T-helper 1 cell treated with Interleukin-12 subunit alpha and Interleukin-12 subunit beta and Interleukin-4 antibody, amounts not matched to agents 30 ng/mL and 1 ng/mL, for 36 hours (primary cell): ENCODE results near the gene SMARCAD1. TPM values are rescaled to one million over a fixed set of nuclear protein-coding genes. Genes with fewer than 3 reads are reported as not detected.
"Not testable (repeated sequence)": the region's sequence is repeated elsewhere in the genome, so short reads cannot be mapped to it uniquely, and the experiment has no call there.

Experiments used
- intact Hi-C: fragments of 100-400 bp; cut with micrococcal nuclease; formaldehyde crosslinking; loops from one replicate; pipeline ENCODE4 v1.15.1; 2024
- total RNA-seq: library from RNA; stranded (reverse); gene quantifications from 2 replicates; pipeline ENCODE4 v1.2.3, GENCODE V29; 2022

SMARCAD1 gene
- total RNA-seq, 1 donor from 2014 or later = 33.8 TPM

DNA sequence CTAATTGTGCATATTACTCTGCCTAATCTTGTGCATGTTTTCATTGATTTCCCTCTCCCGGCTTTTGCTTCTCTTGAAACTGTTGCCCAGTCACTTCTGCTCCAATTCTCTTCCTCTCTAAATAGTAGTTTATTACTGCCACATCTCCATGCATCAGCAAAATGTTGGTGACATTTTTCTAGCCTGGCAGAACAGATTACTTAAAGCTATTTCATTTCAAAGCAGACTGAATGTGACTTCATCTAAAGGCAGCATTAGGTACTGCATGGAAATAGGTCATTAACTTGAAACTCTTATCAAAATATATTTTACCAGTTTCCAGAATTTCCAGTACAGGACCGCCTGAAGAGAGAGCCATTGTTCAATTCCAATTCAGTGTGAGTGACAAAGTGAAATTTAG is 82.6 kb downstream of the SMARCAD1 start:
- intact Hi-C loops = no loop called here

DNA sequence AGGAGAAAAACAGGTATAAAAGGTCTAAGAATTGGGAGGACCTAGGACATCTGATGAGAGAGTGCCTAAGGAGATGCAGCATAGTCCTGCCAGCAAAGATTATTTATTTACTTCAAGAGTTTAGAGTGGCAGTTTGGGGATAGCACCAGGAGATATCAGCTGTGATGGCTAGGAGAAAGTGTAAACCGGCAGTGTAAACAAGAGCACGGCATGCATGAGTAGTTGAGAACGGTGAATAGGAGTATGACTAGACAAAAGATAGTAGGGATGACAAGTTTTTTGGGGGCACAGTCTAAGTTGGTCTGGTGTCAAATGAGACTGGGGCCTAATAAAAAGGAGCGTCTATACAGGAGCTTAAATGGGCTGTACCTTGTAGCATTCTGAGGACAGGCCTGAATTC is 86.3 kb downstream of the SMARCAD1 start:
- intact Hi-C loops = not testable (repeated sequence)

DNA sequence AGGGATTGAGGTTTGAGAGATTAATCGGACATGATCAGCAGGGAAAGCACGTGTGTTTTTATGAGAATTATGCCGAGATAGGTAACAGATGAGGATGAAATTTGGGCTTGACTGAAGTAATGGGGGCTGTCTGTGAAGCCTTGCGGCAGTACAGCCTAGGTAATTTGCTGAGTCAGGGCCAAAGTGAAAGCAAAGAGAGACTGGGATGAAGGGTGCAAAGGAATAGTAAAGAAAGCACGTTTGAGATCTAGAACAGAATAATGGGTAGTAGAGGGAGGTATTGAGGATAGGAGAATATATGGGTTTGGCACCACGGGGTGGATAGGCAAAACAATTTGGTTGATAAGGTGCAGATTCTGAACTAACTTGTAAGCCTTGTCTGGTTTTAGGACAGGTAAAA is 87.8 kb downstream of the SMARCAD1 start:
- intact Hi-C loops = not testable (repeated sequence)

DNA sequence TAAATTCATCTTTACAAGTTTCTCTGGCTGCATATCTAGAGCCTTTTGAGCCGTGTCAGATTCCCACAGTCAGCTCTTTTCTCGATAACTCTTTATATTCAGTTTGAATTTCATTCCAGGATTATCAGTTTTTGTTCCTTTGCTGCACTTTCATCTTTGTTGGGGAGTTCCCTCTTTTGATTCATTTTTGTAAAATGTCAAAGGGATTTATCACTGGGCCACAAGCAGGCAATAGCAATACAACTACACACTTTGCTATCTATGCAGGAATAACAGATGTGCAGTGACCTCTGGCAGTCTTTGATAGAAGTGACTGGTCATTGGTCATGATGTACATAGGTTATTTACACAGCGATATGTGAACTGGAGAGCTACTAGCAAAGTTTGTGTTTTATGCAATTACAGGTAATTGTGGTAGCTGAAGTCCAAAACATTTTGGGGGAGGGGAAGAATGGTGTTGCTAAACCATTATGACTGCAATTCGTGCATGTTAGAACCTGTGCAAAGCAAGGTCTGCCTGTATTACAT is 91.1 kb downstream of the SMARCAD1 start:
- intact Hi-C loops = no loop called here

DNA sequence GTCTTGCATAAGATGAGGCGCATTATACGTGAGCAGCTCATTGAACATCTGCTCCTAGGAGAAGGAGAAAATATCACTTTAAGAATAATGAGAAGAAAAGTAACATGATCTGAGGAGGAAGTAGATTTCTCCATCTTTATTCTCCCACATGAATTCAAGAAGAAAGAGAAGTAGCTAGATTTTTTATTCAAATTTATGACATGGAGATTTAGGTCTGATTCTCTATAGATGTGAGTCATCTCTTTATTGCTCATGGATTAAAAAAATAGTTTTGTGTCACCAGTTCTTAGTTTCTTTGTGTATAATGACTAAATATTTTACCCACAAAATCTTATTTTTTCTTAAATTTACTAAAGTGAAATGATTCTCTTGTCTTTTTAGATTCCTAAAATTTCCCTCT is 94.5 kb downstream of the SMARCAD1 start:
- intact Hi-C loops = loop anchor here (5.0 kb wide), 1 partner anchor 105 kb away; no protein-coding TSS in a partner anchor

DNA sequence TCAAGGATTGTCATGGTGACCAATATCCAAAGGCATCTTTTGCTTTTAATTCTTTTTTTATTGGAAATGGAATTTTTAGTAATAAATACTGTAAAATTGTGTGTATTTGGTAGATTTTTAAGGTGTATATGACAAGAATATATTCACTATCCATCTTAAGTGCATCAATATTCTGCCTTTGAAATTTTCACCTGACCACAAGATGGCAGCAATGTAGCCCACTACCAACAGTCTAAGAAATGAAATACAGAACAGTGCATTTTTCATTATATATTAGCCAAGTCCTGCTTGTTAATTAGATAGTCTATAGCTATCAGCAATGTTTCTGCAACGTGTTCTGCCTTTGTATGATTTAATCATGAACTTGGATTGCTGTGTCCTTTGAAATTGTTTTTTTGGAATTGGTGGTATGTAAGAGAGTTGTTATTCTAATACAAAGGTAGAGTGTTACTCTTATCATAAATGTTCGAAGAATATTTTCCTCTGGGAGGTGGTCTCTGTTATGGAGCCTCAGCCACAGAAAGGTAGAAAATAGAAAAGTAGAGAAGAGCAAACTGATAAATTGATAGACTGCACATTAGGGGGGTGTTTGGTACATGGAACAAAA is 96.8 kb downstream of the SMARCAD1 start:
- intact Hi-C loops = loop anchor here (1.0 to 5.0 kb wide), 3 partner anchors 87 to 292 kb away; no protein-coding TSS in a partner anchor

DNA sequence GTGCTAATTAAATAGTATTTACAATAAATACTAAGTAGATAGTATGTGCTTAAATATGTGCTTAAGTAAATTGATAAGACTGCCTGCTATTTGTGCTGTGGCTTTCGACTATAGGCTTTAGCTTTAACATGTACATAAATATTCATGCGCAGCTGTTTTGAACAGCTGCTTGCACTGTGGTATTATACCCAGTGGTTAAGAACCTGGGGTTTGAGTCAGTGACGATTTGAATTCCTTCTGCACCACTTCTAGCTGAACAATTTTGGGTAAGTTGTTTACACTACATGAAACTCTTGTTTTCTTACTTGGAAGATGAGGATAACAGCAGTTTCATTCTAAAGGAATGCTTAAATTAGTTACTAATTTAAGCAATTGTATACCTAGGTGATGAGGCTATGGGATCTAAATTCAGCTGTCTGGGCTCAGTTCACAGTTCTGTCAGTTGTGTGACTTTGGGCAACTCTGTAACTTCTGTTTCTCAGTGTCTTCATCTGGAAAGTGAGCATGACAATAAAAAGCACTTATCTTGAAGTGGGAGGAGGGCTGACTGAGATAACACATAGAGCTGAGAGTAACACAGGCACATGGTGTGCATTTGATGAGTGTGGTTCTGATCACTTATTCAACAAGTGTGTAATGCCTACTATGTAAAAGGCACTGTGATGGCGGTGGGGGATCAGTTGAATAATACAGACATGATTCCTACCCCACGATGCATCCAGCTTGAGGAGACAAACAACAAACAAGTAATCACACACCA is 98.0 kb downstream of the SMARCAD1 start:
- intact Hi-C loops = no loop called here

DNA sequence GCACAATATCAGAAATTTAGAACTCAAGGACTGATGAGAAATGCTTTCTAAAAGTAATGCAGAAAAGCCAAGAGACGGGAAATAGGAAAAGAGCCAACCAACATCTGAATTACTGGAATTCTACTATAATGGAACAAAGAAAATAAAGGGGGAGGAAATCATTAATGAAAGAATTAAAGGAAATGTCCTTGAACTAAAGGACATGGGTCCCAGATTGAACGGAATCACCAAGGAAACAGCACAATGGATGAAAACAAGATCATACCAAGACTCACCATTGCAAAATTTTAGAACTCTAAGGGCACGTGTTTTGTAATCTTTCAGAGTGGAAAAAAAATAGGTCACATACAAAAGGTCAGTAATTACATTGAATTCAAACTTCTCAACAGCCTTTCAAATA is 99.0 kb downstream of the SMARCAD1 start:
- intact Hi-C loops = no loop called here

DNA sequence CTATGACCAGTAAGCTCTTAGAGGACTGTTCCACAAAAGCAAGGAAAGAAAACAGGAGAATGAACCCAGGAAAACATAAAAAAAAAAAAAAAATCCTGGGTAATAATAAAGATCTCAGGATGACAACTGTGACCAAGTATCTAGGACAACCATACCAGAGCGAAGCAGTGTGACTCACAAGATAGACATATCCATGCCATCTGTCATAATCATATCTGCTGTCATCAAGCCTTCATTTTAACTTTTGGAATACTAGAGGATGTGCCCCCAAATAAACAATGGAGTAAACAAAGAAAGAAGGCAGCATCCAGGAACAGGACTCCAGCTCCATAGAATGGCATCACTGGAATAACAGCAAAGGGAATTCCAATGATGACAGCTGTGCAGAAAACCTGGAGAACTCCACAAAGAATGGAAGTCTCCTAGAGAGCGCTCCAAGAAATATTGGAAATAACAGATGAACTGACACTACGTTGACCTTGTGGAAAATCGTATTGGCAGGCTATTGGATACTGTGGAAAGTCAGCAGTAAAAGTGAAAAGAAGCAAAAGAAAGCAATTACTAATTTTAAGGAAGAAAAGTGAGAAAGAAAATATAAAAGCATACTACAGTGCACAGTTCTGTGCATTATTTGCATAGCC is 99.7 kb downstream of the SMARCAD1 start:
- intact Hi-C loops = no loop called here

DNA sequence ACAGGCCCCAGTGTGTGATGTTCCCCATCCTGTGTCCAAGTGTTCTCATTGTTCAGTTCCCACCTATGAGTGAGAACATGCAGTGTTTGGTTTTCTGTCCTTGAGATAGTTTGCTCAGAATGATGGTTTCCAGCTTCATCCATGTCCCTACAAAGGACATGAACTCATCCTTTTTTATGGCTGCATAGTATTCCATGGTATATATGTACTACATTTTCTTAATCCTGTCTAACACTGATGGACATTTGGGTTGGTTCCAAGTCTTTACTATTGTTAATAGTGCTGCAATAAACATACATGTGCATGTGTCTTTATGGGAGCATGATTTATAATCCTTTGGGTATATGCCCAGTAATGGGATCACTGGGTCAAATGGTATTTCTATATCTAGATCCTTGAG is 112.3 kb downstream of the SMARCAD1 start:
- intact Hi-C loops = not testable (repeated sequence)

DNA sequence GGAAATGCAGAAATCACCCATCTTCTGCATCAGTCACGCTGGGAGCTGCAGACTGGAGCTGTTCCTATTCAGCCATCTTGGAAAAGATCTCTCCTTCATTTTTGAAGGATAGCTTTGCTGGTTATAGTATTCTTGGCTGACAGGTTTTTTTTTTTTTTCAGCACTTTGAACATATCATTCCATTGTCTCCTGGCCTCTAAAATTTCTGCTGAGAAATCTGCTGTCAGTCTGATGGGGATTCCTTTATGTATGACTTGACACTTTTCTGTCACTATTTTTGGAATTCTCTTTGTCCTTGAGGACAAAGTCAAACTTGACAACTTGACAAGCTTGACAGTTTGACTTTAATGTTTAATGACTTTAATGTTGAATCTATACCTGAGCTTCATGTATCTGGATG is 118.2 kb downstream of the SMARCAD1 start:
- intact Hi-C loops = no loop called here

DNA sequence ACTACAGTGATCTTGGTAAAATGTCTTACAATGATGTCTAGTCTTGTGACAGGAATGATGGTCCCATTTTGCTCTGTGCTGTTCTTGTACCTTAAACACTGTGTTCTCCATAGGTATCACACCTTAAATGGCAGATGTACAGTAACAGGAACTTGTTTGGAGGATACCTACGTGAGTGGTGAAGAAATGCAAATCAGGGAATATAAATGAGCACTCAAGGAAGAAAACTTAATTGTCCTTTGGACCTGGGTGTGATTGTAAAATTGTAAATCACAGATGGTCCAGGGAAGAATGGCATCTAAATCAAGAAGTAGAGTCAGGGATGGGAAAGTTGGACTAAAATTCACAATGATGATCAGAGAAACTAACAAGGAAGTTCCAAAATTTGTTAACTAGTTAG is 122.3 kb downstream of the SMARCAD1 start:
- intact Hi-C loops = no loop called here

DNA sequence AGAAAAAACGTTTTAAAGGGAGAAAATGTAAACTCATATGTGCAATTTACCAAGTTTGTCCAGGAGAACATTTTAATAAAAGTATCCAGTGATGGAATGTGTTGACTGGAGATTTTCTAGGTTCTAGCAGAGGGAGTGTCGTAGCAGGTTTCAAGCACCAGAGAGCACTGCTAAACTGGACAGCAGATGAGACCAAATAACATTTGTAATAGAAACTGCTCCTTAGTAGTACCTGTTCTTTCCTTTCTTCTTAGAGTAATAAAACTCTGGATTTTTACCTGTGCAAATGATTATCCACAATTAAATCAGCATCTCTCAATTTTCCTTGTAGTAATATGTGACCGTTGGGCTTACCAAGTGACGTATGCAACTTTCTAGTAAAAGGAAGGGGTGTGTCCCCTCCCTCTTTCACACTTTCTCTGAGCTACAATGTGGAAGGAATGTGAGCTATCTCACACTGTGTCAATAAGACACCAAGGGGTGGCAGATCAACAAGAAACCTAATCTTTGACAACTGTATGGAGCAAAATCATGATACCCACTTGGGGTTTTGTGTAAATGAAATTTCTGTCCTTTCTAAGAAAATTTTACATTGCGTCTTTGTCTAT is 125.4 kb downstream of the SMARCAD1 start:
- intact Hi-C loops = no loop called here

DNA sequence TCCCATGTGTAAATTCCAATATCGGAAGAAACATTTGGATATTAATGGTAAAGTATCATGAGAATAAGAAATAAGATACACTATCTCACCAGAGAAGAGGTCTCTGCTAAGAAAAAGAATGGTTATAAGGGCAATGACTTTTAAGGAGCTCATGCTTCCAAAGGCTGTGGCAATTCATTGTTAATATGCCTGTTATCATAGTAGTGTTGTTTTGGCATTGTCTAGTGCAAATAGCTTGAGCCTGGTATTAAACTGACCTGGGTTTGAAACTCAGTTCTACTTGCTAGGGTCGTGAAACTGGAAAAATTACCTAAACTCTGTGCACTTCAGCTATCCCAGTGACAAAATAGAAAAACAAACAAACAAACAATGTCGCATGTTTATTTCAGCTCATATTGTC is 126.2 kb downstream of the SMARCAD1 start:
- intact Hi-C loops = no loop called here

DNA sequence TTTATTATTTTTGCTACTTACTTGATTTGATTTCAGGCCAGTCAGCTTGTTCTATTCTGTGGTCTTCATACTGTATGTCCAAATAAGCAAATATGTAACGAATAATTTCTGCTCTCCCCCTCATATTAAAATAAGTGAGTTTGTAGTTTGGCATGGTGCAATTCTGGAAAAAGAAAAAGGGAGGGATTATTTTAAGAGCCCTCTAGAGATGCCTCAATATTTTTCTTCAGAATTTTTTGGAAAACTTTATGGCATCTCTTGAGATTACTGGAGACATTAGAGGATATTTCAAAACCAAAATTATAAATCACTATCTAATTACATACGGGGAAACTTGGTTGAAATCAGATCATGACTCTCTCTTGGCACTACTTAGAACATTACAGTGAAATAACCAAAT is 126.8 kb downstream of the SMARCAD1 start:
- intact Hi-C loops = no loop called here

DNA sequence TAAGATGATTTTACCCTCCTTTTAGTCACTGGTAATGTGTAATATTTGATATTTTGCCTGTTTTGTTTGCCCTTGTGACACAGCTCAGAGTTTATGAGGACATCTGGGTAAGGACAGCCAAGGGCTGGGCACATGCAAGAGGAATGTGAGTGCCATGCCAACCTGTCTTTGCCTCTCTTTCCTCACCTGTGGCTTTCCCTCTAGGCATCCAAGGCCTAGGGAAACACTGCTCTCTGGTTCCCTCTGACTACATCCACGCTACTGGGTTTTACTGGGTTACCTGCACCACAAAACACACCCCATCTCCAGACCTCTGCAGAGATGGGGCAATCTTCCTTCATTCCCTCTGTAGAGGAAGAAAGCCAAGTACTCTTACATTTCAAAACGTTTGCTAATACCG is 127.3 kb downstream of the SMARCAD1 start:
- intact Hi-C loops = no loop called here

DNA sequence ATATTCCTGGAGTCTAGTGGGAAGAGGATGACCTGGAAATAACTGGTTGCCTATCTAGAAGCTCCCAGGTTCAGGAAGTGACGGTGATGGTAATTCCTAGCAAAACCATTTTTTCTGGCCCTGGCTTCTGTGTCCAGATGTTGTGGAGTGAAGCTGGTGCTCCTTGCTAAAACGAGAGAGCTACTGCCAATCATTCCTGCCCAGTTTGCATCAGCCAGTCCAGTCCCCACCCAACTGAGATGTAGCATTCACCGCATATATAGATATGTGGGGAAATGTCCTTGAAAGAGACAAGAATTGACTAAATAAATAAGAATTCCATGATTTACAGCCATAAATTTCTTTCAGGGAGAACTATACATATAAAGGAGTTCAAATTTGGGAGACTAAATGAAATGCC is 128.6 kb downstream of the SMARCAD1 start:
- intact Hi-C loops = no loop called here

DNA sequence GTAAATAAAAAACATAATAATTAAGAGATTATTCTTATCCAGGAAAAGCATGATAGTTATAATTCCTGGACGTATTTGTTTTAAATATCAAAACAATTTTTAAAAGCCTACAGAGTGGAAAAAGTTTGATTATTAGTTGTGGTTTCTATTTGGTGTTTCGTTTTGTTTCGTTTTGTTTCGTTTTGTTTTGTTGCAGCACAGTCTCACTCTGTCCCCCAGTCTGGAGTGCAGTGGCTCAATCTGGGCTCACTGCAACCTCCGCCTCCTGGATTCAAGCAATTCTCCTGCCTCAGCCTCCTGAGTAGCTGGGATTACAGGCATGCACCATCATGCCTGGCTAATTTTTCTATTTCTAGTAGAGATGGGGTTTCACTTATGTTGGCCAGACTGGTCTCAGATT is 129.1 kb downstream of the SMARCAD1 start:
- intact Hi-C loops = not testable (repeated sequence)

DNA sequence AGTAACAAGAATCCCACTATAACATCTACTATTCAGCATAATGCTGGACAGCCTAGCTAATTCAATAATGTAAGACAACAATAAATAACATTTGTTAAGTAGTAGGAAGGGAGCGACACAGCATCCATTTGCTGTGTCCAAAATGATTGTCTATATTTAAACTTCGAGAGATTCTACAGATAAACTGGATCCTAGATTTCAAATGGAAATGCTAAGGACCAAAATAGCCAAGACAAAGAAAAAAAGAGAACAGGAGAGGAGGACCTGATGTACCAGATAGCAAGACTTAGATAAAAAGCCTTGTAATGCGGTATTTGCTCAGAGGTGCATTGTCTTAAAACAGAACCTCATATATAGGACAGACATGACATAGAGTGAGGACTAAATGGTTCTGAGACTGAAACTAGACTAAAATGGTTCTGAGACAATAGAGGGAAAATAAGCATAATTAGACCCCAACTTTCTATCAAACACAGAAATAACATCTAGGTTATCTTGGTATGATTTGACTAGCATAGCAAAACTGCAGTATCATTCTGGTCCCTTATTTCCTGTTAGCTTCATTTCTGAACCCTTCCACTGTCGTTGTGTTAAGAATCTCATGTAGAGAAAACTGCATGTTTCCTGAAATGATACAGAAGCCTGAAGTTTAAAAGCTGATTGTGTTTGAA is 131.2 kb downstream of the SMARCAD1 start:
- intact Hi-C loops = loop anchor here (1.0 kb wide), 2 partner anchors 10 to 132 kb away; partner anchors contain the start of gene SMARCAD1

DNA sequence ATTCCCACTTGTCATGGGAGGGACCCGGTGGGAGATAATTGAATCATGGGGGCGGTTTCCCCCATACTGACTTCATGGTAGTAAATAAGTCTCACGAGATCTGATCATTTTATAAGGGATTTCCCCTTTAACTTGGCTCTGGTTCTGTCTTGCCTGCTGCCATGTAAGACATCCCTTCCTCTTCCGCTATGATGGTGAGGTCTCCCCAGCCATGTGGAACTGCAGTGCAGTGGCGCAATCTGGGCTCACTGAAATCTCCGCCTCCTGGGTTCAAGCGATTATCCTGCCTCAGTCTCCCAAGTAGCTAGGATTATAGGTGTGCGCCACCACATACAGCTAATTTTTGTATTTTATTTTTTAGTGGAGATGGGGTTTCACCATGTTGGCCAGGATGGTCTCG is 132.1 kb downstream of the SMARCAD1 start:
- intact Hi-C loops = loop anchor here (1.0 kb wide), 2 partner anchors 10 to 132 kb away; partner anchors contain the start of gene SMARCAD1
